Measurements from ENCODE around the gene SIPA1L3. TPM values are rescaled to one million over a fixed set of nuclear protein-coding genes. Genes with fewer than 3 reads are reported as not detected.

Gene SIPA1L3
- polyA plus RNA-seq, 2 of the 4 experiments (the other 2 are of a cell fraction) = 28.9 to 50.6 TPM

DNA sequence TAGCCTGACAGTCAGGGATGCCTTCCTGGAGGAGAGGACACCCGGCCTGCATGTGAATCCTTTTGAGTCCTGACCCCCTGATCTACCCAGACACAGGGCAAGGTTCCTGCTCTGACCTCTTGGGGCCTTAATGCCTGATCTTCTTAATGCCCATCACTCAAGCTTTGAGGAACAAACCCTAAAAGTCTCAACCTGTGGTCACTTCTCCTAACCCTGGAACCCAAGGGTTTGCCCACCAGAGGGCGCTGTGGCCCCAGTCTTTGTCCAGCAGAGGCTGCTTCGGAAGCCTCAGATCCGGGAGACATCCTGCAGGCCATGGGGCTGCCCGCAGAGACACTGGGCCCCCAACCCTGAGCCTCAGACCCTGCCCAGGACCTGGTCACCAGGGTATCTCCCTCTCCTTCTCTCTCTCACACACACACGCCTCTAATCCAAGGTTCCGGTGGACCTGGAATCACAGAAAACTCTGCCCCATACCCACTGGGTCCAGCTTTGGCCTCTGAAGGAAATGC is 326.8 kb downstream of the SIPA1L3 start:
- Histone ChIP-seq H3K9me3 (no peaks in the 10 kb centered on the region), H3K4me3 (no peak overlapping the region), H3K4me1 (peaks cover 8% of the 10 kb centered on the region), H3K4me2 (0 out of 3 replicates have a peak overlapping the region, but pooled peaks have one; percentile 3), H3K27ac (peak overlapping the region; percentile 12 to 60; a peak in 4 of 6 replicates)
- POLR2A ChIA-PET = interaction anchor here (0.6 to 1.7 kb wide), 3 partner anchors 10 to 333 kb away, joined by 4 to 9 read pairs (median 5); partner anchors contain the start of gene CATSPERG
- TF ChIP-seq FOXS1 (CRISPR knock-in tag; IDR thresholded peaks at IDR 0.05) (no peak), TP53 (CRISPR knock-in tag; IDR thresholded peaks at IDR 0.05) (no peak), ZNF302 (CRISPR knock-in tag; IDR thresholded peaks at IDR 0.05) (no peak), ZFP36 (IDR thresholded peaks at IDR 0.05; ENCODE audit: borderline replicate concordance, partially characterized antibody) (peak; percentile 72), RFX5 (IDR thresholded peaks at IDR 0.05) (peak; percentile 51; the same call in 1 of the 2 replicates), JUN (IDR thresholded peaks at IDR 0.05) (no peak), RAD21 (conservative IDR thresholded peaks at IDR 0.05 in 1 of 2, IDR thresholded peaks at IDR 0.05 in 1 of 2) (peak; percentile 99 to 100), ZC3H11A (IDR thresholded peaks at IDR 0.05) (no peak), CTCF (IDR thresholded peaks at IDR 0.05) (peak; percentile 99), SMC3 (IDR thresholded peaks at IDR 0.05) (peak; percentile 99), E2F6 (IDR thresholded peaks at IDR 0.05; ENCODE audit: borderline replicate concordance, low read depth) (no peak), KDM1A (IDR thresholded peaks at IDR 0.05; ENCODE audit: low read depth) (no peak)
- TF ChIP-seq, protein P1, sequence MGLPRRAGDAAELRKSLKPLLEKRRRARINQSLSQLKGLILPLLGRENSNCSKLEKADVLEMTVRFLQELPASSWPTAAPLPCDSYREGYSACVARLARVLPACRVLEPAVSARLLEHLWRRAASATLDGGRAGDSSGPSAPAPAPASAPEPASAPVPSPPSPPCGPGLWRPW (IDR thresholded peaks at IDR 0.05) = no peak
- TF ChIP-seq, protein P2, sequence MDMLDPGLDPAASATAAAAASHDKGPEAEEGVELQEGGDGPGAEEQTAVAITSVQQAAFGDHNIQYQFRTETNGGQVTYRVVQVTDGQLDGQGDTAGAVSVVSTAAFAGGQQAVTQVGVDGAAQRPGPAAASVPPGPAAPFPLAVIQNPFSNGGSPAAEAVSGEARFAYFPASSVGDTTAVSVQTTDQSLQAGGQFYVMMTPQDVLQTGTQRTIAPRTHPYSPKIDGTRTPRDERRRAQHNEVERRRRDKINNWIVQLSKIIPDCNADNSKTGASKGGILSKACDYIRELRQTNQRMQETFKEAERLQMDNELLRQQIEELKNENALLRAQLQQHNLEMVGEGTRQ (IDR thresholded peaks at IDR 0.05) = no peak
- CTCF ChIA-PET = interaction anchor here (0.6 to 33.5 kb wide), 81 partner anchors 8 to 1187 kb away, joined by 3 to 1052 read pairs (median 4); partner anchors contain the start of genes CATSPERG, FAM98C, GGN and KCNK6
- 22% methylated on average over 7 of the region's 7 CpGs for WGBS (ENCODE audit: missing lambda C conversion rate)
- FAIRE-seq = peak; percentile 100
- ATAC-seq = peak; percentile 76 to 88
- peak; percentile 90 to 98 for DNase-seq (ENCODE audit: low read depth in 1 of 2, low spot score in 1 of 2)

DNA sequence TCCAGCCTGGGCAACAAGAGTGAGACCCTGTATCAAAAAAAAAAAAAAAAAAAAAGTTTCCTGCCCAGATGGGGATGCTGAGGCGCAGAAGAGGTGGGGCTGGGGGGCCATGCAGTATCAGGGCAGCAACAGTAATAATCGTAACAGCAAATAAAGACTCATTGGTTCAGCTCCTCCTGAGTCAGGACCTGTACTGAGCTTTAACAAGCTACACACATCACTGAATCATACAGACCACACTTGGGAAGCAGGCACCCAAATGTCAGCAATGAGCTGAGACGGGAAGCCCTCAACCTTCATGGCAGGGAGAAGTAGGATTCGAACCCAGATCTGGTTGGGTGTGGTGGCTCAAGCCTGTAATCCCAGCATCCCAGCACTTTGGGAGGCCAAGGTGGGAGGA is 327.6 kb downstream of the SIPA1L3 start:
- no peak for ATAC-seq

DNA sequence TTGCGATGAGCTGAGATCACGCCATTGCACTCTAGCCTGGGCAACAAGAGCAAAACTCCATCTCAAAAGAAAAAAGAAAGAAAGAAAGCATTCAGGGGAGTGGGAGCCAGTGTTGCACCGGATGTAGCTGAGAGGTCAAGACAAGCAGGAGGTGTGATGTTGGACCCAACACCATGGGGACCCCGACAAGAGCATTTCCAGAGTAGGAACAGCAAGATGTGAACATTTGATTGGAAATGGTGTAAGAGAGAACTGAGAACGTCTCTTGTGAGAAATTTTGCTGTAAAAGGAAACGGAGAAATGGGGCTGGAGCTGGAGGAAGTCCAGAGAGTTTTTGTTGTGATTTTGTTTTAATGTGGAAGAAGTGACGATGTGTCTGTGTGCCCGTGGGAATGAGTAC is 332.8 kb downstream of the SIPA1L3 start:
- DNase-seq (ENCODE audit: low read depth in 1 of 2, low spot score in 1 of 2) (no peak), FAIRE-seq (peak; percentile 51), ATAC-seq (no peak)
- Histone ChIP-seq H3K4me2 (no peak overlapping the region), H3K4me1 (no peaks in the 10 kb centered on the region), H3K9me3 (no peaks in the 10 kb centered on the region), H3K27ac (no peak overlapping the region), H3K4me3 (no peak overlapping the region)
- ChIA-PET POLR2A (interaction anchor here (0.6 kb wide), 1 partner anchor 123 kb away, joined by 5 read pairs; no protein-coding TSS in a partner anchor), CTCF (interaction anchor here (0.9 to 33.5 kb wide), 15 partner anchors 11 to 339 kb away, joined by 3 to 1052 read pairs (median 6); partner anchors contain the start of genes CATSPERG, FAM98C, GGN and KCNK6)
- TF ChIP-seq NFE2L2 (conservative IDR thresholded peaks at IDR 0.05; ENCODE audit: low read length) = no peak
- TF ChIP-seq RNF2 (IDR thresholded peaks at IDR 0.05; ENCODE audit: borderline replicate concordance, low read depth) = no peak
- TF ChIP-seq, protein P3, sequence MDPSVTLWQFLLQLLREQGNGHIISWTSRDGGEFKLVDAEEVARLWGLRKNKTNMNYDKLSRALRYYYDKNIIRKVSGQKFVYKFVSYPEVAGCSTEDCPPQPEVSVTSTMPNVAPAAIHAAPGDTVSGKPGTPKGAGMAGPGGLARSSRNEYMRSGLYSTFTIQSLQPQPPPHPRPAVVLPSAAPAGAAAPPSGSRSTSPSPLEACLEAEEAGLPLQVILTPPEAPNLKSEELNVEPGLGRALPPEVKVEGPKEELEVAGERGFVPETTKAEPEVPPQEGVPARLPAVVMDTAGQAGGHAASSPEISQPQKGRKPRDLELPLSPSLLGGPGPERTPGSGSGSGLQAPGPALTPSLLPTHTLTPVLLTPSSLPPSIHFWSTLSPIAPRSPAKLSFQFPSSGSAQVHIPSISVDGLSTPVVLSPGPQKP (IDR thresholded peaks at IDR 0.05; ENCODE audit: low read depth, low read length) = no peak
- no peak for TF ChIP-seq HOXA7 (CRISPR knock-in tag; IDR thresholded peaks at IDR 0.05)
- no peak for TF ChIP-seq PHF8 (IDR thresholded peaks at IDR 0.05; ENCODE audit: borderline replicate concordance, low read depth)
- TF ChIP-seq MYC (IDR thresholded peaks at IDR 0.05; ENCODE audit: borderline replicate concordance, low read length) = no peak
- 74% methylated on average over 8 of the region's 8 CpGs for WGBS (ENCODE audit: missing lambda C conversion rate)

More for the DNA sequence above, 327.6 kb downstream of the SIPA1L3 start:
- ChIA-PET POLR2A (interaction anchor here (0.6 to 1.7 kb wide), 5 partner anchors 9 to 334 kb away, joined by 3 to 9 read pairs (median 5); partner anchors contain the start of genes CATSPERG and GGN), CTCF (interaction anchor here (0.6 to 33.5 kb wide), 67 partner anchors 9 to 1186 kb away, joined by 3 to 1052 read pairs (median 5); partner anchors contain the start of genes CATSPERG, FAM98C, GGN and KCNK6)
- Histone ChIP-seq H3K4me1 (0 out of 3 replicates have a peak, but pooled peaks cover 3% of the 10 kb centered on the region), H3K9me3 (no peaks in the 10 kb centered on the region), H3K4me3 (no peak overlapping the region), H3K4me2 (no peak overlapping the region), H3K27ac (no peak overlapping the region)
- no peak for FAIRE-seq
- TF ChIP-seq FOSB (CRISPR knock-in tag; IDR thresholded peaks at IDR 0.05) = no peak
- TF ChIP-seq FOXS1 (CRISPR knock-in tag; IDR thresholded peaks at IDR 0.05) = no peak
- DNase-seq (ENCODE audit: low read depth in 1 of 2, low spot score in 1 of 2) = no peak
- WGBS (ENCODE audit: missing lambda C conversion rate) = 76% methylated on average over 4 of the region's 4 CpGs
